H1 (cell line): Measurements from ENCODE around the gene TLR2. TPM values are rescaled to one million over a fixed set of nuclear protein-coding genes. Genes with fewer than 3 reads are reported as not detected.

Experiments
- CTCF ChIA-PET: fragments of 300-600 bp; sonication (Branson Sonifier 250); formaldehyde crosslinking; loops from one replicate; lab custom pipeline; 2021; ENCODE audit not compliant: partially characterized antibody; lab: Charles Lee
- POLR2A ChIA-PET: fragments of 300-600 bp; sonication (Branson Sonifier 250); formaldehyde crosslinking; loops from one replicate; lab custom pipeline; 2021; ENCODE audit warnings: inconsistent platforms; ENCODE audit not compliant: partially characterized antibody; lab: Charles Lee
- DNase-seq, 2 experiments: peaks; one replicate each; pipeline versions ENCODE4 v3.0.0 to v3.0.0-alpha.2; 2010 to 2022; ENCODE audit warnings: low spot score in 2 of 2, low read depth in 1 of 2, mixed read lengths in 1 of 2
- FAIRE-seq: peaks from 2 replicates; lab custom pipeline; 2011; peaks lifted over from hg19 to GRCh38; lab: Jason Lieb, UNC
- H2AFZ ChIP-seq: 2 replicates; pipeline ENCODE4 v1.8.1; 2012; ENCODE audit warnings: low read length, inconsistent platforms
- H2AK5ac ChIP-seq: 2 replicates; pipeline ENCODE4 v1.6.1; 2013; ENCODE audit warnings: low read depth, low read length
- H2BK120ac ChIP-seq: replicated peaks from 2 replicates; pipeline ENCODE3; 2013; ENCODE audit warnings: low read depth, low read length, inconsistent platforms
- H2BK12ac ChIP-seq: 2 replicates; pipeline ENCODE4 v1.6.1; 2013; ENCODE audit warnings: low read depth, low read length
- H2BK15ac ChIP-seq: 2 replicates; pipeline ENCODE4 v1.6.1; 2013; ENCODE audit warnings: low read length
- H2BK20ac ChIP-seq: 2 replicates; pipeline ENCODE4 v1.6.1; 2013; ENCODE audit warnings: low read length
- H2BK5ac ChIP-seq: 2 replicates; pipeline ENCODE4 v1.6.1; 2013; ENCODE audit warnings: low read depth, low read length
- H3K14ac ChIP-seq: 2 replicates; pipeline ENCODE4 v1.6.1; 2013; ENCODE audit warnings: inconsistent platforms; ENCODE audit not compliant: insufficient read length
- H3K18ac ChIP-seq: 2 replicates; pipeline ENCODE4 v1.6.1; 2013; ENCODE audit warnings: low read length; ENCODE audit errors: extremely low read depth
- H3K23ac ChIP-seq: 2 replicates; pipeline ENCODE4 v1.6.1; 2013; ENCODE audit warnings: inconsistent platforms; ENCODE audit not compliant: insufficient read length
- H3K23me2 ChIP-seq: 2 replicates; pipeline ENCODE4 v1.6.1; 2013; ENCODE audit warnings: low read depth, low read length
- H3K27ac ChIP-seq: 2 replicates; pipeline ENCODE4 v1.6.1; 2011; ENCODE audit warnings: low read depth, low read length, inconsistent platforms
- H3K27me3 ChIP-seq, 4 experiments: replicated peaks in 1 of 4; 1 replicate in 1 of 4; 2 replicates in 3 of 4; pipeline versions ENCODE4 v1.6.1 to v1.8.1; 2011 to 2013; ENCODE audit warnings: low read length in 3 of 4, mild to moderate bottlenecking in 3 of 4, inconsistent platforms in 2 of 4, mixed read lengths in 2 of 4, moderate library complexity in 1 of 4; ENCODE audit not compliant: control insufficient read depth in 3 of 4, insufficient read depth in 3 of 4; ENCODE audit errors: extremely low read depth in 1 of 4
- H3K36me3 ChIP-seq, 4 experiments: 2 replicates each; pipeline versions ENCODE4 v1.6.1 to v1.8.1; 2011 to 2013; ENCODE audit warnings: mild to moderate bottlenecking in 4 of 4, low read length in 3 of 4, moderate library complexity in 2 of 4, control low read depth in 1 of 4, inconsistent platforms in 1 of 4; ENCODE audit not compliant: insufficient read depth in 4 of 4, control insufficient read depth in 2 of 4
- H3K4ac ChIP-seq: replicated peaks from 2 replicates; pipeline ENCODE3; 2013; ENCODE audit warnings: low read length, low read depth, mixed read lengths, inconsistent platforms; ENCODE audit not compliant: insufficient read length
- H3K4me1 ChIP-seq, 4 experiments: replicated peaks in 1 of 4; 1 replicate in 1 of 4; 2 replicates in 3 of 4; pipeline versions ENCODE4 v1.6.1 to v1.8.1; 2011 to 2013; ENCODE audit warnings: low read length in 3 of 4, inconsistent platforms in 2 of 4, mixed read lengths in 1 of 4; ENCODE audit not compliant: insufficient read depth in 4 of 4, control insufficient read depth in 3 of 4
- H3K4me2 ChIP-seq, 2 experiments: 2 replicates each; pipeline versions ENCODE4 v1.6.1 to v1.8.1; 2011 to 2013; ENCODE audit warnings: low read depth in 2 of 2, low read length in 2 of 2, control low read depth in 1 of 2, inconsistent platforms in 1 of 2, mild to moderate bottlenecking in 1 of 2; ENCODE audit not compliant: insufficient read depth in 1 of 2
- H3K4me3 ChIP-seq, 4 experiments: fragments of 200-600, 300-600 bp in 1 of 4; sonication (generic), shearing (Covaris generic), sonication (Bioruptor Twin) in 1 of 4; 2 replicates each; pipeline versions ENCODE4 v1.5.1 to v1.8.1; 2011 to 2016; ENCODE audit warnings: low read length in 4 of 4, low read depth in 3 of 4, control low read depth in 2 of 4, inconsistent platforms in 2 of 4, mild to moderate bottlenecking in 2 of 4, mixed read lengths in 1 of 4, moderate library complexity in 1 of 4; ENCODE audit not compliant: insufficient read depth in 2 of 4; ENCODE audit errors: extremely low read depth in 1 of 4
- H3K56ac ChIP-seq: replicated peaks from 2 replicates; pipeline ENCODE3; 2013; ENCODE audit warnings: low read depth, mild to moderate bottlenecking, mixed read lengths, low read length, inconsistent platforms; ENCODE audit not compliant: insufficient read length
- H3K79me1 ChIP-seq: 2 replicates; pipeline ENCODE4 v1.6.1; 2013; ENCODE audit warnings: low read depth, low read length, control low read depth
- H3K79me2 ChIP-seq, 2 experiments: 2 replicates each; pipeline versions ENCODE4 v1.6.1 to v1.8.1; 2012 to 2013; ENCODE audit warnings: low read length in 2 of 2, mild to moderate bottlenecking in 2 of 2, inconsistent platforms in 1 of 2; ENCODE audit not compliant: insufficient read depth in 2 of 2, control insufficient read depth in 1 of 2
- H3K9ac ChIP-seq, 4 experiments: replicated peaks in 1 of 4; 1 replicate in 1 of 4; 2 replicates in 3 of 4; pipeline versions ENCODE4 v1.6.1 to v1.8.1; 2011 to 2013; ENCODE audit warnings: low read depth in 3 of 4, low read length in 3 of 4, control low read depth in 2 of 4, mild to moderate bottlenecking in 2 of 4, moderate library complexity in 2 of 4, inconsistent platforms in 1 of 4; ENCODE audit errors: extremely low read depth in 1 of 4
- H3K9me3 ChIP-seq, 2 experiments: 2 replicates each; pipeline versions ENCODE4 v1.6.1 to v1.8.1; 2012 to 2013; ENCODE audit warnings: mild to moderate bottlenecking in 2 of 2, moderate library complexity in 2 of 2, control low read depth in 1 of 2, inconsistent platforms in 1 of 2, low read depth in 1 of 2, low read length in 1 of 2, mixed read lengths in 1 of 2; ENCODE audit not compliant: insufficient read depth in 2 of 2
- H4K20me1 ChIP-seq, 2 experiments: replicated peaks in 1 of 2; 2 replicates each; pipeline versions ENCODE3 to v1.8.1; 2011 to 2013; ENCODE audit warnings: inconsistent platforms in 2 of 2, low read length in 2 of 2, mild to moderate bottlenecking in 1 of 2; ENCODE audit not compliant: insufficient read depth in 2 of 2, control insufficient read depth in 1 of 2
- H4K5ac ChIP-seq: 2 replicates; pipeline ENCODE4 v1.6.1; 2013; ENCODE audit warnings: low read length, low read depth, mixed read lengths, inconsistent platforms; ENCODE audit not compliant: insufficient read length
- H4K8ac ChIP-seq: 2 replicates; pipeline ENCODE4 v1.8.0; 2013; ENCODE audit warnings: mild to moderate bottlenecking, moderate library complexity, low read length, inconsistent platforms; ENCODE audit not compliant: insufficient read depth; ENCODE audit errors: extremely low read depth
- H4K91ac ChIP-seq: replicated peaks from 2 replicates; pipeline ENCODE3; 2013; ENCODE audit warnings: low read length, mixed read lengths, inconsistent platforms; ENCODE audit not compliant: insufficient read length
- ASH2L ChIP-seq: fragments of 200-600, 300-600 bp; sonication (generic); IDR thresholded peaks from one replicate; pipeline ENCODE4 v1.7.1; 2017; ENCODE audit warnings: low read length
- BCL11A ChIP-seq, 2 experiments: IDR thresholded peaks; one replicate each; pipeline ENCODE4 v1.6.1; 2011; ENCODE audit warnings: low read depth in 2 of 2, low read length in 2 of 2, mild to moderate bottlenecking in 2 of 2
- CEBPB ChIP-seq: IDR thresholded peaks from 2 replicates; pipeline ENCODE4 v1.6.1; 2012; ENCODE audit warnings: low read depth, low read length
- GTF2F1 ChIP-seq: IDR thresholded peaks from 2 replicates; pipeline ENCODE4 v1.6.1; 2012; ENCODE audit warnings: low read depth, low read length, improper control_type of control experiment, borderline replicate concordance
- PHF8 ChIP-seq: fragments of 200-600 bp; sonication (generic); conservative IDR thresholded peaks from 2 replicates; pipeline ENCODE4 v1.7.1; 2012; ENCODE audit warnings: low read depth, mild to moderate bottlenecking, inconsistent platforms, low read length, moderate library complexity
- WGBS, 2 experiments: shearing (Covaris generic) in 1 of 2; methylation state at CpG; one replicate each; pipeline versions ENCODE4 v1.1.6 to v1.1.7; 2013 to 2015; ENCODE audit warnings: low lambda C conversion rate in 2 of 2, mixed read lengths in 2 of 2, inconsistent platforms in 1 of 2, low coverage in 1 of 2, missing lambda C conversion rate in 1 of 2; ENCODE audit not compliant: insufficient replicate concordance in 2 of 2, insufficient coverage in 1 of 2, insufficient read length in 1 of 2; ENCODE audit errors: extremely low coverage in 1 of 2, missing lambda C conversion rate in 1 of 2; 5-methylcytosine and 5-hydroxymethylcytosine counted together
- polyA plus RNA-seq, 7 experiments: library from polyadenylated mRNA; depleted of rRNA in 3 of 7; stranded (reverse) in 5 of 7; unstranded in 2 of 7; fragments of >200 nt in 5 of 7; fragments of 200-250 nt in 2 of 7; gene quantifications; 1 replicate in 5 of 7; 2 replicates in 1 of 7; 4 replicates in 1 of 7; pipeline versions ENCODE4 v1.2.1 to v1.2.3, GENCODE V29; 2011 to 2013; ENCODE audit warnings: missing spikeins in 2 of 7, mixed read lengths in 2 of 7
- total RNA-seq: library from RNA; stranded (reverse); fragmentation: NEBNext Ultra II Directional; extraction: Animal tissue kit (Norgen Biotek cat#: 25700); gene quantifications from 2 replicates; pipeline ENCODE4 v1.2.1, GENCODE V29; 2021

Gene TLR2
- total and polyA plus RNA-seq, 2 of the 8 experiments (the other 6 are each of a cell fraction or from before 2014, with no cell fraction given): 1.3 TPM

GRCh38 chr4:153705743-153706468, 21.8 kb downstream of the TLR2 start:
- Histone ChIP-seq H4K5ac (no peak overlapping the region), H3K18ac (no peak overlapping the region), H2AFZ (no peak overlapping the region), H3K4me3 (no peak overlapping the region), H3K27me3 (no peaks in the 10 kb centered on the region), H2BK12ac (no peak overlapping the region), H3K79me2 (no peaks in the 10 kb centered on the region), H3K23me2 (no peaks in the 10 kb centered on the region), H3K27ac (no peak overlapping the region), H3K4me2 (no peak overlapping the region), H3K9ac (no peak overlapping the region), H2BK20ac (no peak overlapping the region), H3K56ac (no peak overlapping the region), H3K14ac (no peak overlapping the region), H3K4me1 (no peaks in the 10 kb centered on the region), H3K23ac (no peak overlapping the region), H2BK120ac (no peak overlapping the region), H2AK5ac (no peak overlapping the region), H4K91ac (no peak overlapping the region), H3K9me3 (no peaks in the 10 kb centered on the region), H3K79me1 (no peaks in the 10 kb centered on the region), H4K20me1 (no peaks in the 10 kb centered on the region), H2BK5ac (no peak overlapping the region), H3K4ac (no peak overlapping the region), H3K36me3 (no peaks in the 10 kb centered on the region), H2BK15ac (no peak overlapping the region), H4K8ac (no peak overlapping the region)
- DNase-seq (no peak), FAIRE-seq (no peak)
- ChIA-PET POLR2A (no interaction called here), CTCF (interaction anchor here (1.4 kb wide), 1 partner anchor 20 kb away, joined by 3 read pairs; no protein-coding TSS in a partner anchor)
- 92% methylated on average over 2 of the region's 2 CpGs; no CpG with 5 or more reads in 1 of the 2 experiments for WGBS, 2 experiments
- TF ChIP-seq GTF2F1 (no peak), PHF8 (no peak), ASH2L (no peak), BCL11A (IDR thresholded peaks at IDR 0.05; ENCODE audit: low read depth in 2 of 2, low read length in 2 of 2) (no peak), CEBPB (no peak)
